DMS153 (cell line): ENCODE results near the gene PRDM12.
A peak's percentile ranks its signal among the peaks of the same experiment; 100 is the strongest.
"Not testable (repeated sequence)": the region's sequence is repeated elsewhere in the genome, so short reads cannot be mapped to it uniquely, and the experiment has no call there.

Experiments used
- DNase-seq: peaks from one replicate; lab custom pipeline; 2025; lab: John Stamatoyannopoulos, UW

PRDM12 gene

GRCh38 chr9:130663977-130664250, 480 bp upstream of the PRDM12 start:
- no peak for DNase-seq

GRCh38 chr9:130665029-130665430, 636 bp downstream of the PRDM12 start:
- no peak for DNase-seq

GRCh38 chr9:130665431-130666392, 1.3 kb downstream of the PRDM12 start:
- no peak for DNase-seq

- DNase-seq = no peak
Measured at GRCh38 chr9:130666393-130667119, 2.2 kb downstream of the PRDM12 start.

GRCh38 chr9:130667120-130667435, 2.7 kb downstream of the PRDM12 start:
- no peak for DNase-seq

- DNase-seq = no peak
Measured at GRCh38 chr9:130668196-130668595, 3.8 kb downstream of the PRDM12 start.

- DNase-seq = no peak
Measured at GRCh38 chr9:130668659-130669058, 4.3 kb downstream of the PRDM12 start.

- DNase-seq = no peak
Measured at GRCh38 chr9:130669965-130670364, 5.6 kb downstream of the PRDM12 start.

GRCh38 chr9:130670644-130671043, 6.2 kb downstream of the PRDM12 start:
- no peak for DNase-seq

GRCh38 chr9:130672466-130672865, 8.1 kb downstream of the PRDM12 start:
- no peak for DNase-seq

- no peak for DNase-seq
Measured at GRCh38 chr9:130672933-130673615, 8.7 kb downstream of the PRDM12 start.

- no peak for DNase-seq
Measured at GRCh38 chr9:130675396-130675795, 11.0 kb downstream of the PRDM12 start.

GRCh38 chr9:130677252-130677651, 12.9 kb downstream of the PRDM12 start:
- DNase-seq = no peak

GRCh38 chr9:130680836-130681768, 16.7 kb downstream of the PRDM12 start:
- peak; percentile 49 for DNase-seq

- DNase-seq = no peak
Measured at GRCh38 chr9:130681769-130682420, 17.5 kb downstream of the PRDM12 start.

GRCh38 chr9:130682421-130683121, 18.2 kb downstream of the PRDM12 start:
- peak; percentile 64 for DNase-seq

GRCh38 chr9:130685104-130685503, 20.7 kb downstream of the PRDM12 start:
- no peak for DNase-seq

- DNase-seq = not testable (repeated sequence)
Measured at GRCh38 chr9:130685945-130686344, 21.6 kb downstream of the PRDM12 start.

- no peak for DNase-seq
Measured at GRCh38 chr9:130687615-130688014, 23.2 kb downstream of the PRDM12 start.

GRCh38 chr9:130688072-130688471, 23.7 kb downstream of the PRDM12 start:
- no peak for DNase-seq

- DNase-seq = no peak
Measured at GRCh38 chr9:130689572-130689936, 25.2 kb downstream of the PRDM12 start.
